Neural cell (in vitro differentiated cells): Measurements from ENCODE around the gene MRRF.
"Not testable (repeated sequence)": the region's sequence is repeated elsewhere in the genome, so short reads cannot be mapped to it uniquely, and the experiment has no call there.

Experiments
- EP300 ChIP-seq: fragments of 450-650 bp; conservative IDR thresholded peaks from 2 replicates; pipeline ENCODE4 v1.6.1; 2014; ENCODE audit warnings: antibody characterized with exemption, mild to moderate bottlenecking, moderate library complexity; ENCODE audit not compliant: poor library complexity, severe bottlenecking
- EZH2 ChIP-seq: fragments of 200-600, 300-800 bp; shearing (Covaris generic), sonication (generic); IDR thresholded peaks from 2 replicates; pipeline ENCODE4 v1.6.1; 2014; ENCODE audit warnings: antibody characterized with exemption, low read length, borderline replicate concordance, mild to moderate bottlenecking; ENCODE audit not compliant: insufficient read depth, poor library complexity, severe bottlenecking
- MXI1 ChIP-seq: fragments of 450-650 bp; conservative IDR thresholded peaks from 2 replicates; pipeline ENCODE4 v1.6.1; 2014; ENCODE audit warnings: antibody characterized with exemption, mild to moderate bottlenecking; ENCODE audit not compliant: poor library complexity, severe bottlenecking
- POLR2AphosphoS5 ChIP-seq: IDR thresholded peaks from 2 replicates; pipeline ENCODE4 v1.6.1; 2012
- RAD21 ChIP-seq: fragments of 450-650 bp; conservative IDR thresholded peaks from 2 replicates; pipeline ENCODE4 v1.6.1; 2014; ENCODE audit warnings: antibody characterized with exemption, mild to moderate bottlenecking, moderate library complexity
- SMC3 ChIP-seq: fragments of 450-650 bp; conservative IDR thresholded peaks from 2 replicates; pipeline ENCODE4 v1.6.1; 2014; ENCODE audit warnings: antibody characterized with exemption, mild to moderate bottlenecking, moderate library complexity; ENCODE audit not compliant: poor library complexity
- TAF1 ChIP-seq: IDR thresholded peaks from 2 replicates; pipeline ENCODE4 v1.6.1; 2012; ENCODE audit warnings: low read depth
- TF ChIP-seq, protein P1 (sequence below): fragments of 450-650 bp; IDR thresholded peaks from 2 replicates; pipeline ENCODE4 v1.5.1; 2014; ENCODE audit warnings: antibody characterized with exemption, mild to moderate bottlenecking, moderate library complexity; ENCODE audit not compliant: poor library complexity, severe bottlenecking
- TF ChIP-seq, protein P2 (sequence below): IDR thresholded peaks from 2 replicates; pipeline ENCODE4 v1.6.1; 2012; ENCODE audit warnings: borderline replicate concordance

DNA sequence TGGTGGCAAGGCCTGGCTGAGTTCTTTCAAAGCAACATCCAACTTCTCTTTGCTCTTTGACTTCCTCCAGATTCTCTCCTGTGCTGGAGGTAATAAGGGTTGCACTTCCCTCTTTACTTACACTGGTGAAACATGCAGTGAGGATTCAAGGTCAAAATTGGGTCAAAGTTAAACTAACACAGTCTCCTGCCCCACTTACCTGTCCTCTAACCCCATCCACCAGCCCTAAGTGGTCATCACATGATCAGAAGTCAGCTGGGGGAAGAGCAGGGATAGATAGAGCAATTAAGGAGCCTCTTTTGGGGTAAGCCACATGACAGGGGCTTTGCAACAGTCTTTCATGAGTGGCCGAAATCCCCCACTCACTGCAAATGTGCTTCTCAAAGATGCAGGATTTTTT, 60.0 kb downstream of the MRRF start:
- TF ChIP-seq, protein P1, sequence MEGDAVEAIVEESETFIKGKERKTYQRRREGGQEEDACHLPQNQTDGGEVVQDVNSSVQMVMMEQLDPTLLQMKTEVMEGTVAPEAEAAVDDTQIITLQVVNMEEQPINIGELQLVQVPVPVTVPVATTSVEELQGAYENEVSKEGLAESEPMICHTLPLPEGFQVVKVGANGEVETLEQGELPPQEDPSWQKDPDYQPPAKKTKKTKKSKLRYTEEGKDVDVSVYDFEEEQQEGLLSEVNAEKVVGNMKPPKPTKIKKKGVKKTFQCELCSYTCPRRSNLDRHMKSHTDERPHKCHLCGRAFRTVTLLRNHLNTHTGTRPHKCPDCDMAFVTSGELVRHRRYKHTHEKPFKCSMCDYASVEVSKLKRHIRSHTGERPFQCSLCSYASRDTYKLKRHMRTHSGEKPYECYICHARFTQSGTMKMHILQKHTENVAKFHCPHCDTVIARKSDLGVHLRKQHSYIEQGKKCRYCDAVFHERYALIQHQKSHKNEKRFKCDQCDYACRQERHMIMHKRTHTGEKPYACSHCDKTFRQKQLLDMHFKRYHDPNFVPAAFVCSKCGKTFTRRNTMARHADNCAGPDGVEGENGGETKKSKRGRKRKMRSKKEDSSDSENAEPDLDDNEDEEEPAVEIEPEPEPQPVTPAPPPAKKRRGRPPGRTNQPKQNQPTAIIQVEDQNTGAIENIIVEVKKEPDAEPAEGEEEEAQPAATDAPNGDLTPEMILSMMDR: not testable (repeated sequence)
- not testable (repeated sequence) for TF ChIP-seq EP300, POLR2AphosphoS5, EZH2, TAF1, RAD21, SMC3, MXI1
- TF ChIP-seq, protein P2, sequence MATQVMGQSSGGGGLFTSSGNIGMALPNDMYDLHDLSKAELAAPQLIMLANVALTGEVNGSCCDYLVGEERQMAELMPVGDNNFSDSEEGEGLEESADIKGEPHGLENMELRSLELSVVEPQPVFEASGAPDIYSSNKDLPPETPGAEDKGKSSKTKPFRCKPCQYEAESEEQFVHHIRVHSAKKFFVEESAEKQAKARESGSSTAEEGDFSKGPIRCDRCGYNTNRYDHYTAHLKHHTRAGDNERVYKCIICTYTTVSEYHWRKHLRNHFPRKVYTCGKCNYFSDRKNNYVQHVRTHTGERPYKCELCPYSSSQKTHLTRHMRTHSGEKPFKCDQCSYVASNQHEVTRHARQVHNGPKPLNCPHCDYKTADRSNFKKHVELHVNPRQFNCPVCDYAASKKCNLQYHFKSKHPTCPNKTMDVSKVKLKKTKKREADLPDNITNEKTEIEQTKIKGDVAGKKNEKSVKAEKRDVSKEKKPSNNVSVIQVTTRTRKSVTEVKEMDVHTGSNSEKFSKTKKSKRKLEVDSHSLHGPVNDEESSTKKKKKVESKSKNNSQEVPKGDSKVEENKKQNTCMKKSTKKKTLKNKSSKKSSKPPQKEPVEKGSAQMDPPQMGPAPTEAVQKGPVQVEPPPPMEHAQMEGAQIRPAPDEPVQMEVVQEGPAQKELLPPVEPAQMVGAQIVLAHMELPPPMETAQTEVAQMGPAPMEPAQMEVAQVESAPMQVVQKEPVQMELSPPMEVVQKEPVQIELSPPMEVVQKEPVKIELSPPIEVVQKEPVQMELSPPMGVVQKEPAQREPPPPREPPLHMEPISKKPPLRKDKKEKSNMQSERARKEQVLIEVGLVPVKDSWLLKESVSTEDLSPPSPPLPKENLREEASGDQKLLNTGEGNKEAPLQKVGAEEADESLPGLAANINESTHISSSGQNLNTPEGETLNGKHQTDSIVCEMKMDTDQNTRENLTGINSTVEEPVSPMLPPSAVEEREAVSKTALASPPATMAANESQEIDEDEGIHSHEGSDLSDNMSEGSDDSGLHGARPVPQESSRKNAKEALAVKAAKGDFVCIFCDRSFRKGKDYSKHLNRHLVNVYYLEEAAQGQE: not testable (repeated sequence)
